NK-92 (cell line): ENCODE measurements around the gene ZNF772.
"Not testable (repeated sequence)": the region's sequence is repeated elsewhere in the genome, so short reads cannot be mapped to it uniquely, and the experiment has no call there.

Experiments used
- DNase-seq: peaks from one replicate; lab custom pipeline; 2025; ENCODE audit not compliant: unreplicated experiment; lab: John Stamatoyannopoulos, UW

Gene ZNF772

GRCh38 chr19:57477191-57478008 is at the start of gene ZNF772:
TSS of gene ZNF772 (minus strand) at chr19:57477566. CDS start at chr19:57477309, 257 bp downstream.
- peak; percentile 62 for DNase-seq

GRCh38 chr19:57518021-57518420 is 40.7 kb upstream of the ZNF772 start:
- DNase-seq: not testable (repeated sequence)

DNA sequence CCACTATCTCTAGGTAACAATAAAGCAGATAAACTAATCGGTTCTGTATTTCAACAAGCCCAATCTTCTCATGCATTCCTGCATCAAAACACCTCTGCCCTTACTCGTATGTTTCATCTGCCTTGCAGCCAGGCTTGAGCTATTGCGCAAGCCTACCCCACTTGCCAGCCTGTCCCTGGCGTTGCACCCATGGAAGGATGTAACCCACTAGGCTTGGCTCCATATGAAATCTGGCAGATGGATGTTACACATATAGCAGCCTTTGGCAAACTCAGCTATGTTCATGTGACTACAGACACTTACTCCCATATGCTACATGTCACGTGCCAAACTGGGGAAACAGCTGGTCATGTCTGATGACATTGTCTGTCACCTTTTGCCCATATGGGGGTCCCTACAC is 37.9 kb upstream of the ZNF772 start:
- no peak for DNase-seq

DNA sequence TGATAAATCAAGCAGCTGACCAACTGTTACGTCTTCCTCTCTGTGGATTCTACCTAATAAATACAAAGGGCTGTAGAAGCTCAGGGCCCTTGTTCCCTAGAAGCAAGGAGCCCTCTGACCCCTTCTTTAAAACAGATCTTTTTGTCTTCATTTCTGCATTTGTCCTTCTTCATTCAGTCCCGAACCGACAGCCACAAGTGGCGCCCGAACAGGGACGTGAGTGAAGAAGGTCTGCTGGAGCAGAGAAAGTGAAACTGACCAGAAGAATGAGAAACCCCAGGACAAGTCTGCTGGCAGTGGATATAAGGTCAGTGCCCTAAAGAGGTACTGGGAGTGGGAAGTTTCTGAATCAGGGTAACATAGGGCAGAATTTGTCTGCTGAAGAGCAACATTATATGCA is 35.5 kb upstream of the ZNF772 start:
- DNase-seq: no peak

- DNase-seq: no peak
Observed at GRCh38 chr19:57511484-57511883, 34.1 kb upstream of the ZNF772 start.

DNA sequence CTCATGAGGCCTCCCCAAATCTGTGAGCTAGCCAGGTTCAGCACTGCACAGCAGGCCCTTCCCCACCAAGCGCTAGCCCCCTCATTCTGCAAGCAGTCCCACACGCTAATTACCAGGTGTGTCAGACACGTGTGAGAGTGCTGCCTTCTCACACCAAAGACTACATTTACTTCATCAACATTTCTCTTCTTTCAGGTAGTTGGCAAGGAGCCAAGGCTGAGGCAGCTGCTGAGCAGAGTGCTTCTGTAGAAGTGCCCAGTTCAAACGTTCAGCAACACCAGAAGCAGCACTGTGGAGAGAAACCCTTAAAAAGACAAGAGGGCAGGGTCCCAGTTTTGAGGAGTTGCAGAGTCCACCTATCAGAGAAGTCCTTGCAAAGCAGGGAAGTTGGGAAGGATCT is 28.8 kb upstream of the ZNF772 start:
- no peak for DNase-seq

DNA sequence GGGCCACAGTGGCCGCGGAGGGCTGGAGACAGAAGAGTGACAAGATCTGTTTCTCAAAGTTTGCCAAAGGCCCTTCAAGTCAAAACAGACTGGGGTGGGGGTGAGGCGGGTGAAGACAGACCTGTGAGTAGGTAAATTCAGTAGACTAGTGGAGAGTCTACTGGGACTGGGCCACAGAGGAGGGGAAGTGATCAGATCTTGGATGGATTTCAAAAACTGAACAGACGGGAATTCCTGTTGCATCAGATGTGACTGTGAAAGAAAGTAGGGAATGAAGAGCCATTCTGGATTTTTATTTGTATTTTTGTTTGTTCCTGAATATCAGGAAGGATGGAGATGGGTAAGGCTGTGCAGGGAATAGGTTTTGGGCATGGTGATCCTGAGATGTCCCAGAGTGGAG is 23.0 kb upstream of the ZNF772 start:
- not testable (repeated sequence) for DNase-seq

- peak; percentile 45 for DNase-seq
Observed at GRCh38 chr19:57499680-57500395, 22.5 kb upstream of the ZNF772 start, which contains the start of gene ZNF773. TSS of gene ZNF773 (plus strand) at chr19:57499938. CDS start at chr19:57500081, 143 bp downstream.

GRCh38 chr19:57499332-57499679 is 21.9 kb upstream of the ZNF772 start:
- DNase-seq: not testable (repeated sequence)

GRCh38 chr19:57488299-57488644 is 10.9 kb upstream of the ZNF772 start:
- DNase-seq: not testable (repeated sequence)

DNA sequence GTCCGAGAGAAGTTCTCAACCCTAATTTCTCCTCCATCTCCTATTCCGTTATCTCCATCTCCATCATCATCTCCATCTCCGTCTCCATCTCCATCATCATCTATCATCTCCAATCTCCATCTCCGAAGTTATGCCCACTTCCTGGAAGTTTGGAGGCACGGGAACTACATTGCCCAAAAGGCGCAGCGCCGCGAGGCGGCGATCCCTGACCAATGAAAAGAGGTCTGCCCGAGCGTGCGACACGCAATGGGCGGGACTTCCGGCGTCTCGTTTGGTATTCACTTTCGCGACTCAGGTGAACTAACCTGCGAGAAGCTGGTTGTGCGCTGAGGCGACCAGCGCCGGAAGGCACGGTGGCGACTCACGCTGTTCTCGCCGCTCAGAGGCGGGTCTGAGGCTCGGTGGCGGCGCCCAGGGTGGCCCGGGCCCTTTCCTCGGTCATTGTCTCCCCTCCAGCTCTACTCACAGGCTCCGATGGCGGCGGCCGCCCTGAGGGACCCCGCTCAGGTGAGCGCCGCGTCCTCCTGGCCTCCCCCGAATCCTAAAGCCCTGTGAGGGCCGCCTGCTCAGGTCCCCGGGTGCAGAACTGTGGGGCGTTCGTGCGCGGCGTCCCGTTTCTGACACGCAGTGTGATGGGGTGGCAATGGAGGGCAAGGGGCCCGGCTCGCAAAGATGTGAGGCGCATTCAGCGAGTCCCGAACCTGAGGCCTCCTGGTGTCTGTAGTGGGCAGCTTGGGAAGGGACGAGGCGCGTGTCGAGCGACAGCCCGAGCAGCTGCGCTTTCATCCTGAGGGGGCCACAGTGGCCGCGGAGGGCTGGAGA is 10.3 kb upstream of the ZNF772 start, which contains the start of gene ZNF419:
ZNF419 (plus strand) TSS at position 274 of the 822 bp plus-strand sequence; CDS start at position 475, 201 bp downstream.
- peak; percentile 23 for DNase-seq

GRCh38 chr19:57473646-57474045 is 3.7 kb downstream of the ZNF772 start:
- DNase-seq: no peak

DNA sequence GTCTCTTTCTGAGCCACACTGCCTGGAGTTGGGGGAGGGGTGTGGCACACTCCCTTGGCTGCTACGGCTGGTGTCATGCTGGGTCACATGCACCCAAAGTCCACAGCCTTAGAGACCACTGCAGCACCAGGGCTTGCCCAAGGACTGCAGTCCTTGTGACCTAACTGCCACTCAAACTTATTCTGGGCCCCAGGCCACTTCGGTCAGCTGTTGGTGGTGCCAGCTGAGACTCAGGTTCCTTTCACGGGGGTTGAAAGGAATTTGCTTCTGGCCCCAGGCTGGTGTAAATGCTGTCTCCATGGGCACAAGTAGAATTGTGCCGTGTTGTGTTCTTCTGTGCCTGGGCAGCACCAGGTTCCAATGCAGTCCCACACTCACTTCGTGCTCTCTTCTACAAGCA is 10.9 kb downstream of the ZNF772 start:
- no peak for DNase-seq

DNA sequence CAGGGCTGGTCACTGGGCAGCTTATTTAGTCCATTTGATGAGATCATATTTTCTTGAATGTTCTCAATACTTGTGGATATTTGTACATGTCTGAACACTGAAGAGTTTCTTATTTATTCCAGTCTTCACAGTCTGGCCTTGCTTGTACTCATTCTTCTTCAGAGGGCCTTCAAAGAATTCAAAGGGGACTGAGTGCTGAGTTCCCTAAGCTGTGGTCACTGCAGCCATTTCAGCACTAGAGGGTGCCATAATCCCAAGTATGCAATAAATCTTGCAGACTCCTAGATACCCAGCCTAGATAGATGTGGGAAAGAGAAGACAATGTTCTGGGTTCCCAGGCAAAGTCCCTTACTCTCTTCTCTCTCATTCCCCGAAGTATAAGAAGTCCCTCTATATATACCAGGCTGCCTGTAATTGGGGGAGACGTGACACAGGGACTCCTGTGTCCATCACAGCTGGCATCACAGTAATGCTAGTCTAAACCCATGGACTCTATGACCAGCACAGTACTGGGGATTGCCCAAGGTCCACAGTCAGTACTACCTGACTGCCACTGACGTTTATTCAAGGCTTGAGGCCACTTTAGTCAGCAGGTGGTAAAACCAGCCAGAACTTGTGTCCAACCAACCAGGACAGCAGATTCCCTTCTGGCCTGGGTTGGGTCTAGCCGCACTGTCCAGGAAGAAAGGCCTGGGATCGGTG is 11.5 kb downstream of the ZNF772 start:
- DNase-seq: no peak

DNA sequence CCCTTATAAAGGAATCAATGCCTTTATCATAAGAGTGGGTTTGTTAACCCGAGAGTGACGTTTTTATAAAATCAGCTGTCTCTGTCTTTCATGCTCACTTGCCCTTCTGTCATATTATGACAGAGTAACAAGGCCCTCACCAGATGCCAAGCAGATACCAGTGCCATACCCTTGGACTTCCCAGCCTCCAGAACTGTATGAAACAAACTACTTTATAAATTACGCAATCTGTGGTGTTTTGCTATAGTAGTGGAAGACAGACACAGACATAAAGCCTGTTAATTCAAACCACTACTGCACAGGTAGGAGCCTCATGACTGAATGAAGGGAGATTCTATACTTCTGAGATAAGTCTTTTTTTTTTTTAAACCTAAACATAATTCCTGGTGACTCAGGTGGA is 25.1 kb downstream of the ZNF772 start:
- DNase-seq: no peak

GRCh38 chr19:57443121-57443696 is 34.2 kb downstream of the ZNF772 start:
- DNase-seq: no peak

GRCh38 chr19:57441979-57442752 is 35.2 kb downstream of the ZNF772 start:
- no peak for DNase-seq

DNA sequence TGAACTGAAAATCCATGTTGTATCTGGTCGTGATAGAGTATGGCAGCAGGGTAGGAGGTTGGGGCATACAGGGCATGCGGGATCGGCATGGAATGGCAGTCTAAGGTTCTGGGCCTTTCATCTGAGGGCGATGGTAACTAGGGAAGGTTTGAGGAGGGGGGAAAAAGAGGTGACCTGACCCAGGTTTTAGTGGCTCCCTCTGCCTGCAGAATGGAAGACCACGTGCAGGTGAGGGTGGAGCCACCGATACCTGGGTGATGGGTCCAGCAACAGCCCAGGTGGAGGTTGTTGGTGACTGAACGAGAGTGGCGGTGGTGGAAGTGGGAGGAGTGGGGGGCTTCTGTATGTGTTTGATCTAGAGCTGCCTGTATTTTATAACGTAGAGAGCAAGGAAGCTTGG is 38.4 kb downstream of the ZNF772 start:
- no peak for DNase-seq

DNA sequence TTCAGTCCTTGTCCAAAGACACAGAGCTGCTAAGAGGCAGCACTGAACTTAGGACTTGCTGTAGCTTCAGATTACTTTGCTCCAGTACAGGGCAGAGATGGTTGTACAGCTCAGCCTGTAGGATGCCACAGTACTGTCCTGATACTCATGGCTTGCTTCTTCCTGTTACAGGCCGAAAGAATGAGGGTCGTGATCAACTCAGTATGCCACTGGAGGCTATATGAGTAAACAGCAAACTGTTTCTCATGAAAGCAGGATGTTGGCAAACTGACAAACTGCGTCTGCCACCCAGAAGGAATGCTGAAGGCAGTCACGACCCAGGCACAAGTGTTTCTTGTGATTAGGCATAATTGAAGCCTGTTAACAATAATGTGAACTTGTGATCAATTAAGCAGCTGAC is 39.4 kb downstream of the ZNF772 start:
- no peak for DNase-seq

GRCh38 chr19:57436417-57436816 is 40.9 kb downstream of the ZNF772 start:
- no peak for DNase-seq
